ENCODE data around the gene CGB1.
"Not testable (repeated sequence)": the region's sequence is repeated elsewhere in the genome, so short reads cannot be mapped to it uniquely, and the experiment has no call there.

Gene CGB1

GRCh38 chr19:49020931-49021895 is 15.5 kb downstream of the CGB1 start:
- DNase-seq (ENCODE audit: low spot score): no peak

GRCh38 chr19:49020342-49020741 is 16.4 kb downstream of the CGB1 start:
- DNase-seq (ENCODE audit: low spot score): no peak

- no peak for DNase-seq (ENCODE audit: low spot score)
These were observed 17.3 kb downstream of the CGB1 start for GRCh38 chr19:49019242-49019932.

DNA sequence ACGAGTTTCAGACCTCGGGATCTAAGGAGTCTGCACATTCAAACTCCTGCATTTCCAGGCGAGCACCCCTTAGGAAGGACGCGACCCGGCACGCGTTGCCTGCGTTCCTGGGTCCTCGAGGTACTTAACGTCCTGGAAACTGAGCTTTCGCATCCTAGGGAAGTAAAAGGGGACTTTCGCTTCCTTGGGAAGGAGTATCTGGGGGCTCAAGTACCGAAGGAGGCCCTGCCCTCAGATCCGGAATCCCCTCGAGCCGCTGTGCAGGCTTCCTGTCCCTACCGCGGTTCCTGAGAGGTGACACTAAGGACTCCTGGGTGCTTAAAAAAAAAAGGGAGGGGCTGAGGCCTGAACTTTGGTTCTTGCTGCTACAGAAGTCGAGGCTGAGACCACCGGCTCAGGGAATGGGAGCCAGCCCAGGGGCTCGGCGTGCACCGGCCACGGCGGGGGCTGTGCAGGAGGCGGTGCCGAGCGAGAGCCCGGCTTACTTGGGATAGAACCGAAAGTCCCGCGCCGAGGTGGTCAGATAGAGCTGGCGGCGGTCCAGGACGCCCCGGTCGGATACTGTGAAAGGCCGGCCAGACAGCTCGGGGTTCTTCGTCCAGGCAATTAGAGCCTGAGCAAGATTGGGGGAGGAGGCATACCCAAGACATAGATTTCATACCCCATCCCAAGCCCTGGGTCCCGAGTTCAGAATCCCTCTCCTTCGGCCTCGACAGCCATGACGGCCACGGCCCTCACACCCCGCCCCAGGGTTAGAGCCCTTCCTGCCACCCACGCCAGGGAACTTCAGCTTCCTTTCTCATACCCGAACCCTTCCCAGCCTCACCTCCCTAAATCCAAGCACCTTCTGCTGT is 18.1 kb downstream of the CGB1 start:
- not testable (repeated sequence) for DNase-seq (ENCODE audit: low spot score)

DNA sequence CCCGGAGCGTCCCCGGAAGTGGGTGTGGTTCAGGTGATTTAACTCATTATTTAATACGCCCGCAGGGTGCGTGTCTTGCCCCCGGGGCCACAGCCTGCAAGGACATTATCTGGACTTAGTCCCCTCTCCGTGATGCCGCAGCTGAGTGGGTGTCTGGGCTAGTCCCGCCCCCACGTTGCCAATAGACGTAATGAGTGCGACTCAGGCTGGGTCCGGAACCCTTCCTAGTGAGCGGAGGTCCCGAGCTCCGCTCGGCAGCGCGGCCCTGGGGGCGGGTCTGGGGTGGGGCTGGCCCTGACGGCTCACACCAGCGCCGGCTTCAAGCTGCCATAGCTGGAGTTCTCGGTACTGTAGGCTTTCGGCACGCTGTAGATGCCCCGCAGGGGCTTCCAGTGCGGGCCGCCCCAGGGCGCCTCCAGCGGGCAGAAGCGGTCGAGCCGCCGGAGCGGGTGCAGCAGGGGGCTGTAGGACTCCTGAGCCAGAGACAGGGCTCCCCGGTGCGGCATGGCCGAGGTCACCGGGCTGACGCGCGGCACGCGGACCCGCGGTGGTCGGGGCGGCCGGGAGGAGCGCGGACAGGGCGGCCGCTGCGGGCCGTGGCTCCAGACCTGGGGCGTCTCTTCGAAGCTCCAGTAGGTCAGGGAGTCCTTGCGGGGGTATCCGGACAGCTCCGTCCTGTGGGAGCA is 18.9 kb downstream of the CGB1 start:
- DNase-seq (ENCODE audit: low spot score): peak; percentile 89

DNA sequence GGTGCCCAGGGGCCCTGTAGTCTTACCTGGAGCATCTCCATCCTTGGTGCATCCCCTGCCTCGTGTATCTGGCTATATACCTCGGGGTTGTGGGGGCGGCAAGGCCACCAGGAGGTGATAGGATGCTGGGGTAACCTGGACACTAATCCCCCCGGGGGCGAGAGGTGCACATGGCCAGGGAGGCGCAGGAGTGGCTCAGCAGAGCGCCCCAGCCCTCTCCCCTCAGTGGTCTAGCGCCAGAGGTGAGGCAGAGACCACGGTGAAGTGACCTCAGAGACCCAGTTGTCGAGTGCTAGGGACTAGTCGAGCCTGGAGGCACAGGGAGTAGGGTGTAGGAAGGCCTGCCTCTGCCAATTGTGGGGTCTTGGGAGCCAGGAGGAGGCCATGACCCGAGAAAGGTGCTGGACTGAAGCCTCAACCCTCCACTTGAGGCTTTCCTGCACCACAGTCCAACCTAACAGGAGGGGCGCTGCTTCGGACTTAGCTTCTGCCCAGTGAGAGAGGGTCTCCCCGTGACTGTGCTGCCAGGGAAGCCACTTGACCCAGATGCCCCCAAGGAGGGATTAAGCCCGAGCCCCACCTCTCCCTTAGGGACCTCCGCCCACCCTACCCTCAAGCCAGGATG is 19.5 kb downstream of the CGB1 start, which contains the start of gene LHB:
Gene LHB, minus strand, starts transcription at position 51 of the 625 bp plus-strand sequence. Its CDS starts 10 bp downstream, at position 41.
- no peak for DNase-seq (ENCODE audit: low spot score)

DNA sequence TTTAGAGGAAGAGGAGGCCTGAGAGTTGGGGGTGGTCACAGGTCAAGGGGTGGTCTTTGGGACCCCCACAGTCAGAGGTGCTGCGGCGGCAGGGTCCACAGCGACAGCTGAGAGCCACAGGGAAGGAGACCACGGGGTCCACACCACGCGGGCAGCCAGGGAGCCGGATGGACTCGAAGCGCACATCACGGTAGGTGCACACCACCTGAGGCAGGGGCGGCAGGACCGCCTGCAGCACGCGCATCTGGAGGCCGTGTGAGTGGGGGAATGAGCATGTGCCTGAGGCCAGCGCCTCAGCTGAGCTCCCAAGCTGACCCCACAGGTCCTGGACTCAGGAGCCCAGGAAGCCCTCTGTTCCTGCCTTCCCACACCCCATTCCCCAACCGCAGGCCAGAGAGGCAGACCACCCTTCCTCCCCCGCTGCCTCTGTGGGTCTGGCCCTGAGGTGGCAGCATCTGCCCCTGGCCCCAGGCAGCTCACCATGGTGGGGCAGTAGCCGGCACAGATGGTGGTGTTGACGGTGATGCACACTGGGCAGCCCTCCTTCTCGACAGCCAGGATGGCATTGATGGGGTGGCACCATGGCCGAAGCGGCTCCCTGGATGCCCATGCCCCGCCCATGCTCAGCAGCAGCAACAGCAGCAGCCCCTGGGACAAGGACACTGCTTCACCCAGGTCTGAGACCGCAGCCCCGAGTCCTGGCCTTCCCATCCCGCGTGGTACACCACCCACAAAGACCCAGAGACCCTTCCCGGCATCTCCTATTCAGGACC is 20.4 kb downstream of the CGB1 start:
- no peak for DNase-seq (ENCODE audit: low spot score)

DNA sequence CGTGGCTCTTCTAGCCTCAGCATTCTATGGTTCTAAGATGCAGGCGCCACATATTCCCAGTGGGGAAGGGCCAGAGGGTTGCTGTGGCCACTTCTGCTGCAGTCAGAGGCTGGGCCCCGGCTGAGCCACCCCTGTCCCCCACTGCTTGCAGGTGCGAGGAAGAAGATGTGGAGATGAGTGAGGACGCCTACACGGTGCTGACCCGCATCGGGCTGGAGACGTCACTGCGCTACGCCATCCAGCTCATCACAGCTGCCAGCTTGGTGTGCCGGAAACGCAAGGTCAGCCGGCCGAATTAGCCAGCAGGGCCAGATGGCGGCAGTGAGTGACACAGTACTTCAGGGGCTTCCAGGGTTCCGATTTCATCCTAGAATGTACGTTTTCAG is 21.8 kb downstream of the CGB1 start:
- no peak for DNase-seq (ENCODE audit: low spot score)

DNA sequence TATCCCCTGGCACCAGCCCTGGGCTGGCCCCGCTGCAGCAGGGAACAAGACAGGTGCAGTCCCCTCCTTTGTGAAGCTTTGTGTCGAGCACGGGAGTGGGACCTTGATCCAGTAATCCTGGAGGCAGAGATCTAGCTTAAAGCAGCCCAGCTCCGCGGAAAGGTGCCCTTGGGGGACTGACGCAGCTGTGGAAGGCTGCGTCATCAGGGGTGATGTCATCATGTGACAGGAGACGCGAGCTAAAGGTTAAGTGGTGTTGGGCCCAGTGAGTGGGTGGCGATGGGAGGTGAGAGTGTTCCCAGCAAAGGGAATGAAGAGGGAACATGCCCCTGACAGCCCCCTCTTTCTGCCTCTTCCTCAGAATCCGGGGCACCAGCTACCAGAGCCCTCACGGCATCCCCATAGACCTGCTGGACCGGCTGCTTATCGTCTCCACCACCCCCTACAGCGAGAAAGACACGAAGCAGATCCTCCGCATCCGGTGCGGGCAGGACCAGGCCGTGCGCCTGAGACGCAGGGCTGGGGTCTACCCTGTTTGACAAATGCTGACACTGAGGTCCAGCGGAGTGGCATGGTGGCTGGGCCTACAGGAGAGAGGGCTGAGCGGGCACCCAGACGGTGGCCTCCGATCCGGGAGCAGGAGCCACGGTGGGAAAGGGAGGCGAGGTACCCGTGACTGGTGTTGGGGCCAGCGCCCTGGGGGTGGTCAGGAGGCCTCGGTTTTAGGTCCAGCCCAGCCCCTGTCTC is 22.4 kb downstream of the CGB1 start:
- DNase-seq (ENCODE audit: low spot score): no peak

- no peak for DNase-seq (ENCODE audit: low spot score)
These were observed 25.5 kb downstream of the CGB1 start for GRCh38 chr19:49011194-49011593.

- DNase-seq (ENCODE audit: low spot score): no peak
These were observed 26.2 kb downstream of the CGB1 start for GRCh38 chr19:49010453-49010852.

- no peak for DNase-seq (ENCODE audit: low spot score)
These were observed 26.9 kb downstream of the CGB1 start for GRCh38 chr19:49009828-49010227.

GRCh38 chr19:49006905-49007304 is 29.8 kb downstream of the CGB1 start:
- DNase-seq (ENCODE audit: low spot score): no peak

GRCh38 chr19:49004964-49005614 is 31.6 kb downstream of the CGB1 start:
- DNase-seq (ENCODE audit: low spot score): no peak

- no peak for DNase-seq (ENCODE audit: low spot score)
These were observed 32.6 kb downstream of the CGB1 start for GRCh38 chr19:49004133-49004532.

GRCh38 chr19:48999481-49000325 is 37.0 kb downstream of the CGB1 start:
- DNase-seq (ENCODE audit: low spot score): peak; percentile 67

GRCh38 chr19:48997972-48998371 is 38.7 kb downstream of the CGB1 start:
- DNase-seq (ENCODE audit: low spot score): peak; percentile 61

- no peak for DNase-seq (ENCODE audit: low spot score)
These were observed 42.7 kb downstream of the CGB1 start for GRCh38 chr19:48994035-48994386.
